Measurements from ENCODE around the gene SCRT2. TPM values are rescaled to one million over a fixed set of nuclear protein-coding genes. Genes with fewer than 3 reads are reported as not detected.

SCRT2 gene
- total and polyA plus RNA-seq, 2 of the 8 experiments (the other 6 are each of a cell fraction or from before 2014, with no cell fraction given), result 0.12 to 0.34 TPM

- TF ChIP-seq POLR2AphosphoS5 (IDR thresholded peaks at IDR 0.05; ENCODE audit: low read depth, low read length) (no peak), TAF7 (optimal IDR thresholded peaks at IDR 0.05; ENCODE audit: borderline replicate concordance, low read depth, low read length) (no peak), CHD1 (IDR thresholded peaks at IDR 0.05; ENCODE audit: low read depth, low read length) (no peak), E2F6 (IDR thresholded peaks at IDR 0.05) (no peak), RBBP5 (IDR thresholded peaks at IDR 0.05; ENCODE audit: borderline replicate concordance, low read depth, low read length) (no peak), TBP (IDR thresholded peaks at IDR 0.05; ENCODE audit: low read depth, low read length) (no peak), KDM4A (IDR thresholded peaks at IDR 0.05; ENCODE audit: low read depth, low read length, severe bottlenecking) (no peak)
Measured at GRCh38 chr20:650281-650680, 25.3 kb downstream of the SCRT2 start (continued).
